ENCODE results near the gene SOS2.

GRCh38 chr14:50089208-50089607 lies 142.2 kb downstream of the SOS2 start:
- TF ChIP-seq POLR2A (IDR thresholded peaks at IDR 0.05; ENCODE audit: low read length) (no peak), GATA1 (IDR thresholded peaks at IDR 0.05; ENCODE audit: low read depth, low read length) (no peak)

All from erythroblast (primary cell).